Fibroblast of skin of abdomen (primary cell): Measurements from ENCODE around the gene RPL26.
"Not testable (repeated sequence)": the region's sequence is repeated elsewhere in the genome, so short reads cannot be mapped to it uniquely, and the experiment has no call there.

Experiments
- DNase-seq: peaks from one replicate; pipeline ENCODE4 v3.0.0-alpha.2; 2013

The RPL26 gene

GRCh38 chr17:8394497-8394896 lies 11.5 kb upstream of the RPL26 start:
- not testable (repeated sequence) for DNase-seq

- DNase-seq = no peak
Measured at GRCh38 chr17:8393470-8394231, 10.7 kb upstream of the RPL26 start.

DNA sequence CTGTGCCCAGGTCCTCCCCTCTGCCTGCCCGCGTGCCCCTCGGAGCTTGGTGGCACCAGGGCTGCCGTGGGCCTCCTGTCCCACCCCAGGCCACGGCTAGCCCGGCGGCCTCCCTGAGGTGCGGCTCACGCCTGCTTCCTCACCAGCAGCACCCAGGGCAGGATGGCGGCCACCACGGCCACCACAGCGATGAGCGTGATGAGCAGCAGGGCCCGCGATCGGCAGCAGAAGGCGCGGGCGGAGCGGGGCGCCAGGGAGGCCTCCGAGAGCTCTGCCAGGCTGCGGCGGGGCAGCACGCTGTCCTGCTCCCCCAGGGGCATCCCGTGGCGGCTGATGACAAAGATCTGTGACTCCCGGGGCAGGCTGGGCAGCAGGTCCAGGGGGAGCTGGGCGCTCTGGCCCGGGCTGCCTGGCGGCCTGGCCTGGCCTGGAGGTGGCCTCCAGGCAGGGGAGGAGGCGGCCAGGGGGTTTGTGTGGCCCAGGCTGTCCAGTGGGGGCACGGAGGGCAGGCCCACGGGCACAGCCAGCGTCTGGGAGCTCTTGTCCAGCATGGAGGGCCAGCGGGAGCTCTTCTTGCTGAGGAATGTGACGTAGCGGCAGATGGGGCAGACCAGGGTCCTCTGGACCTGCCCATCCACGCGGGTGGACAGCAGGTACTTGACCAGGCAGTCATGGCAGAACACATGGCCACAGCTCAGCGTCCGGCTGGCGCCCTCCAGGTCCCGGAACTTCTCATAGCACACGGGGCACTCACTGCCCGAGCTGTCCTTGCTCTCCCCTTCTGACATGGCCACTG lies 9.9 kb upstream of the RPL26 start:
- DNase-seq = no peak

- DNase-seq = no peak
Measured at GRCh38 chr17:8392274-8392673, 9.3 kb upstream of the RPL26 start.

DNA sequence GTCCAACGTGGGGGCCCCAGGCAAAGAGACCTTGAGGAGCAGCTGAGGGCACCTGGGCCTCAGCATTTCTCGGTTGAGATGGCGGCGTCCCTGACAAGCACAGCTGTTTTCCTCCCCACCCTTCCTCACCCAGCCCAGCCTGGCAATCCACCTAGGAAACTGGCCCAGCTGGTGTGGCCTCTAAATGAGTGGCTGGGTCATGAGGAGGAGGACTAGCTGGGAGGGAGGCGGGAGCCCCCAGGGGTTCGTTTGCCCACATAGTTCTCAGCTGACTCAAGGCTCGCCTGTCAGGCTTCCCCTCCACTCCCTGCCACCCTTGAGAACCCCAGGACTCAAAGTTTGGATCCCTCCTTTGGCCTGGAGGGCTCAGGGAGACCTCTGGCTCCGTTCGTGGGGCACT lies 8.7 kb upstream of the RPL26 start:
- DNase-seq = peak; percentile 28

DNA sequence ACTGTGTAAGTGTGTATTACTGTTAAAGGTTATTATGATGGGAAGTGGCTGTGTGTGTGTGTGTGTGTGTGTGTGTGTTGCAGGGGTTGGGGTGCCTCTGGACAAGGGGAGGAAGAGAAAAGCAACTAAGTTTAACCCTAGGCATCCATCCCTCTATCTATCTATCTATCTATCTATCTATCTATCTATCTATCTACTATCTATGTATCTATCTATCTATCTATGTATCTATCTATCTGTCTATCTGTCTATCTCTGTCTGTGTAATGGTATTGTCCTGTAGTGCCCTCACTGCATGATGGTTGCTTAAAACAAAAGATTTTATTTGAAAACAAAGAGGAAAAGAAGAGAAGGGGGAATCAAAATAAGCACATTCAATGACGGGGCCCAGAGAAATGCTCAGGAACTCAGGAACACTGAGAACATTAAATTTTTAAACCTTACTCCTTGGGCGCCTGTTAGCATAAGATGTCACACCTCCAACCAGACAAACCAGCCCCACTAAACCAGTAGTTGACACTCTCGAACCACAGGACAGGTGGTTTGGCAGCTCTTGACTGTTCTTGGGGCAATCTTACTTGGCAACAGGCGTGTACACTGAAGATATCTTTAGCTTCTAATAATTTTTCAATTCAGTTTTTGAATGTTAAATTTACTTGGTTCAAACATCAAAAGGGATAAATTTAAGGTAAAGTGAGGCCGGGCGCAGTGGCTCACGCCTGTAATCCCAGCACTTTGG lies 5.1 kb upstream of the RPL26 start:
- no peak for DNase-seq

DNA sequence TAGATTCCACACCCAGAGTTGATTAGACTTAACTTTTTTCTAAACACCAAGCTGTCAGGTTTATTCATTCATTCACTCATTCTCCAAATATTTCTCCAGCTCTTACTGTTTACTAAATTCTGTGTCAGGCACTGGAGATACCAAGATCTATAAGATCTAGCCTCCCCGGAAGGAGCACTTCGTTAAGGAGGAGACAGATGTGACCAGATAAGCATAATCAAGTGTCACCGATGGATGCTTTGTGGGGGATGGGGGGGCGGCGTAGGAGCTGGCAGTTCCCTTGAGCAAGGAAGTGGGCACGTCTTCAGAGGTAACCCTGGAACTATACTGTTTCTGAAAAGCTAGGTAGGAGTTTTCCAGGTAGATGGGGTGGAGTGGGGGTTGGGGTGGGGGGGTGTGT lies 3.8 kb upstream of the RPL26 start:
- no peak for DNase-seq

- peak; percentile 95 for DNase-seq
Measured at GRCh38 chr17:8384801-8385378, 1.9 kb upstream of the RPL26 start.

- no peak for DNase-seq
Measured at GRCh38 chr17:8382880-8383142, 182 bp downstream of the RPL26 start.

DNA sequence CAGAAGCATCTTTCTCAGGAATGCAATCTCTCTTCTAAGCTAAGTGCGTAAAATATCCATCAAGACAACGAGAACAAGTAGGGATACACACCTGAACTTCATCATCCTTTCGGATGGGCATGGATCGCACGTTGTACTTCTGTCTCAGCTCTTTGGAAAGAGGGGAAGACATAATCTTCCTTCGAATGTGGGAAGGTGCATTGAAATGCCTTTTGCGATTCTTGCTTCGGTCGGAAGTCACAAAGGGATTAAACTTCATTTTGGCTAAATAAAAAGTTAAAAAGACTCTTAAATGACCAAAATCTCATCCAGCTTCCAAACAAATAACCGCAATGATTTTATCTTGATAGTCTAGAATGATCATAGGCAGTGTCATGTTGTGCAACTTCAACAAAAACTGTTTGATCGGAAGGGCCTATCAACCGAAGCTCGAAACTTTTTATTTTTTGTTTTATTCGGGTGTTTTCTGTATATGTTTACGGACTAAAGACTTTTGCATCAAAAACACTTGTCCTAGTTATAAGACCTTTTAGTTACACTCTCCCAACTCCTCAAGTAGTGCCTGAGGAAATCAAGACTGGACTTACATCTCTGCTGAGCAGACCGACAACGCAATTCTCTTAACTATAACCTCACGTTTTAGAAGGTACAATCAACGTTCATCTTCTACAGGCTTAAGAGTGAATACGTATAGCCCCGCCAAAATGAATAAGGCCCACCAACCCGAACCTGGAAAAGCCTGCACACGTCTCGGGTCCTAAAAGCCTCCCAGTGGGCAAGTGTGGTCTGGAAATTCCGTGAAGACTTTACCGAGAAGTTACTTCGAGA lies 727 bp downstream of the RPL26 start:
- no peak for DNase-seq

GRCh38 chr17:8380049-8380448 lies 2.9 kb downstream of the RPL26 start:
- no peak for DNase-seq

- DNase-seq = not testable (repeated sequence)
Measured at GRCh38 chr17:8378117-8378516, 4.9 kb downstream of the RPL26 start.

- no peak for DNase-seq
Measured at GRCh38 chr17:8377422-8377821, 5.6 kb downstream of the RPL26 start.

- peak; percentile 86 for DNase-seq
Measured at GRCh38 chr17:8376271-8377067, 6.5 kb downstream of the RPL26 start, which contains the start of gene KRABD2. Gene KRABD2 (minus strand): TSS chr17:8376704.

DNA sequence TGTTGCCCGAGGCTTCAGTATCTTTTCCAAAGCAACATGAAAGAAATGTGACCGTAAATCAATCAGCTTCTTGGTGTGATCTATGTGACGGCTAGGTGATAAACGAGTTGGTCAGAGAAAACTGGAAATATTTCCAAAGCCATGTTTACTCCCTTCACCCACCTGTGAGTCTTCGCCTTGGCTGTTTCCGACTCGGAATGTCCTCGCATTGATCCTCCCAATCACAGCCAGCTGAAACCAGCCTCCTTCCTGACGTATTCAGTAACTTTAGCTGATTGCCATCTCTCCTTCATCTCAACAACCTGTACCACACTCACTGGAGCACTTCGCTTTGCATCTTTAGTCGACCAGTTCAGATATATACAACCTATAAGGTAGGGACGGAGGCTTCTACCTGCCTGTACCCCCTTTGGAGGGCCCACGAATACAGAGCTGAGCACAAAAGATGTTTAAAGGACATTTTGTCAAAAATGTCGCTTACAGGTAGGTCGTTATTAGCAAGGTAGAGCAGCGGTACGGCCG lies 7.2 kb downstream of the RPL26 start:
- peak; percentile 23 for DNase-seq

GRCh38 chr17:8373856-8374255 lies 9.1 kb downstream of the RPL26 start:
- not testable (repeated sequence) for DNase-seq

DNA sequence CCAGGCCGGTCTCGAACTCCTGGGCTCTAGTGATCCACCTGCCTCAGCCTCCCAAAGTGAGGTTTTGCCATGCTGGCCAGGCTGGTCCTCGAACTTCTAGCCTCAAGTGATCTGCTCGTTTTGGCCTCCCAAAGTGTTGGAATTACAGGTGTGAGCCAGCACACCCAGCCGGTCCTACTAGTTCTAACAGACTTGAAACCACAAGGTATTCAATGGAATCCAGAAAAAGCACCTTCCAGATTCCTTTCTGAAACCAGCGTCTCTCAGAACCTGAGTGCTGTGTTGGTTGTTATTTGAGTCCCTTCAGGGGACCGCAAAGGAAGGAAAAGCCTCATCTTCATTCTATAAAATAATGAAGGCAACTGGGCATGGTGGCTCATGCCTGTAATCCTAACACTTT lies 10.6 kb downstream of the RPL26 start:
- no peak for DNase-seq

DNA sequence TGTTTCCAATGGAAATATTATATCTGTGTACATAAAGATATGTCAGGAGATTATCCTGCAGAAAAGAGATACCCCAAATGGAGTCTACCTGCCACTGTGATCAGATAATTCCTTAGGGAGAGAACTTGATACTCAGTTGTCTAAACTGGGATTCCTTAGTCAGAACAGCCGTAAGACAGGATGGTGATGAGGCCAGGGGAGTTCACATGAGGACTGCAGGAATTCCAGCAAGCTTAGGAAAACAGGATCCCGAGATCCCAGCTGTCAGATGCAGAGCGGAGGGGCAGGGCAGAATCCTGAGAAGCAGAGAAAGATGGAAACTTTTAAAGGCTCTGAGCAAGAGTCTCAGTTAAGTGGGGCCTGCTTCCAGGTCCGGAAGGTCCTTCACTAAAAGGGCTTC lies 11.2 kb downstream of the RPL26 start:
- no peak for DNase-seq

DNA sequence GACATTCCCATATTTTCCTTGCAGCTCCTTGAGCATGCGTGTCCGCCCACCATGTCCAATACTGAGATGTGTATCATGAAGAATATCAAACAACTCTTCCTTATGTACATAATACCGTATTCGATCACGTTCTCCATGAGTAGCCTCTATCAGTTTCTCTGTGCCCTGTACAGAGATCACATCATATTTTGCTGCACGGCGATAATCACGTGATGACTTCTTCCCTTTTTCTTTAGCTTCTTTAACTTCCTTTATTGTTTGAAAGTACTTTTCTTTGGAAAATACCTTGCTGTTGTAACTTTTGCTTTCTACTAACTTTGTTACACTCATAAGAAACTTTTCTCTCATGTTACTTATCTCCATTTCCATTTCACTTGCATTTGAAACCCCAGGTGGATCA lies 13.0 kb downstream of the RPL26 start:
- no peak for DNase-seq

DNA sequence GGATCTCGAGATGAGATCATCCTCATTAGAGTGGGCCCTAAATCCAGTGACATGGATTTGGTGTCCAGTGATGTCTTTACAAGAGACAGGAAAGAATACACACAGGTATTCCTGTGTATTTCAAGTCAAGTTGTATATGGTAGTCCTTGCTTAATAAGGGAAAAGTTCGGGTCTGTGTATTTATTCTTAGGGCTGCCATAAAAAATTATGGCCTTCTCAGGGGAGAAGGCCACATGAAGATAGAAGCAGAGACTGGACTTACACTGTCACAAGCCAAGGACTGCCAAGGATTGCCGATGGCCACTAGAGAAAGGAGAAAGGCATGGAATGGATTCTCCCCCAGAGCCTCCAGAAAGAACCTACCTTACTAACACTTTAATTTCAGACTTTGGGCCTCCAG lies 14.8 kb downstream of the RPL26 start:
- no peak for DNase-seq

DNA sequence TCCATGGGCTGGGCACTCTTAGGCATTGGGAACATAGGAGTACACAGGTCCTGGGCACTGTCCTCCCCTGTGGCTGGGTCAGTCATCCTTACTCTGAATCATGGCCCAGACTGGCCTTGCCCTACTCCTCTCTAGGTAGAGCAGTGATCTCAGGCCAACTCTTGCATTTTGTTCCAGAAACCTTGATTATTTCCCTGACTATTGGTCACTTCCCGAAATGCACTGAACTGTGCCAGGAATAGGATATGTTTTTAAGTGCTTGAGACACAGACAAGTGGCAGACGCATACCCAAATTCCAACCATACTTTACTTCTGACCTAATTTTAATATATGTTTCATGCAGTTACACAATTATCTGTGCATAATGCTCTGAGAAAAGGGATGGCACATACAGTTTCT lies 16.8 kb downstream of the RPL26 start:
- DNase-seq = peak; percentile 81
